ENCODE results near the gene GLE1.

Gene GLE1

DNA sequence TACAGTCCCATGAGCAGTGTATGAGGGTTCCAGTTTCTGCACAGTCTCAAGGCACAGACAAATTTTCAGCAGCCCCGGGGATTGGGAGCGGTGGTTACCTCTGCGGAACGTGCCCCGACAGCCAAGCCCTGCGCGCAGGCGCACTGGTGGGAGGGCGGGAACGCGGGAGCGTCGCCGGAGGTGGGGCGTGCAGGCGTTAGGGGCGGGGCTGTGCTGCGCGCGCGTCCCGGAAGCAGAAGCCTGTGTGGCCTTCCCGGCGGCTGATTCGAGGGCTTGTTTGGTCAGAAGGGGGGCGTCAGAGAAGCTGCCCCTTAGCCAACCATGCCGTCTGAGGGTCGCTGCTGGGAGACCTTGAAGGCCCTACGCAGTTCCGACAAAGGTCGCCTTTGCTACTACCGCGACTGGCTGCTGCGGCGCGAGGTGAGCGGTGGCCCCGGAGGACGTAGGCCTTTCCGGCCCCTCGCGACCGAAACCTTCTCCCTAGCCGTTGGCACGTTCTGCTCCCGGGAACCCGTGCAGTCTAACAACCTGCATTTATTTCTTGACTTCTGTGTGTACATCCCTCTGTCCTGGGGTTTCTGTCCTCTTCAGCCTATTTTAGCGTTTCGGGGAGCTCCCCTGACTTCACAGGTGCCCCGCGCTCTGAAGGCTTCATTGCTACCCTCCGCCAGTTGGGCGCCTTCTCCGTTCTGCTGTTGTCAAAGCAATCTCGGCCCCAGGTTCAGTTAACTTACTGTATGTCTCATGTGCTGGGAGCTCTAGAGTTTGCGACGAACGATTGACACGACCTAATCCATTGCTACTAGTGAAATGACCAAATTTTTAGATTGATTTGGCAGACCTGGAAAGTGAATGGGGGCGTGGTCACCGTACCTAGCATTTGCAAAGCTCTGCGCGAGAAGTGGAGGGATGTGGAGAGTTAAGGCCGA, at the start of gene GLE1:
TSS of gene GLE1 (plus strand) at position 235 of the 929 bp plus-strand sequence. CDS start at position 322, 87 bp downstream.
- peak; percentile 89 to 96 for DNase-seq (ENCODE audit: low read depth in 2 of 2)

- no peak for DNase-seq (ENCODE audit: low read depth in 2 of 2)
These were observed 49.5 kb upstream of the GLE1 start for GRCh38 chr9:128454991-128455390.

- DNase-seq (ENCODE audit: low read depth in 2 of 2), result peak; percentile 96 to 98
These were observed 48.5 kb upstream of the GLE1 start, which contains the start of gene ODF2 for GRCh38 chr9:128455849-128456612. TSS of gene ODF2 (plus strand) at chr9:128456006. CDS start at chr9:128456092, 86 bp downstream.

- peak; percentile 28 to 57 for DNase-seq (ENCODE audit: low read depth in 2 of 2)
These were observed 47.9 kb upstream of the GLE1 start for GRCh38 chr9:128456613-128457061.

GRCh38 chr9:128457207-128457606, 47.3 kb upstream of the GLE1 start:
- DNase-seq (ENCODE audit: low read depth in 2 of 2), result no peak

DNA sequence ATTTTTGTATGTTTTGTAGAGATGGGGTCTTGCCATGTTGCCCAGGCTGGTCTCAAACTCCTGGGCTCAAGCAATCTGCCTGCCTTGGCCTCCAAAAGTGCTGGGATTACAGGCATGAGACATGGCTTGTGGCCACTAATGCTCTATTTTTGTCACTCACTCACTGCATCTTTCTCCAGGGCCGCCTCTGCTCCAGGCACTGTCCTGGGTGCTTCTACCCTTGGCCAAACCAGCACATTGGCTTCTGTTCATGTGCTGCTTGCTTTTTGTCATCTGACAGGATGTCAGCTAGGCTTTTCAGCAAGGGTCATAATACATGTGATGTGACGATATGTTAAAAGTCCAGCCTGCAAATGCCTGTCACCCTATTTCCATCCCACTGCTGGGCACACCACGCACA, 45.5 kb upstream of the GLE1 start:
- no peak for DNase-seq (ENCODE audit: low read depth in 2 of 2)

DNA sequence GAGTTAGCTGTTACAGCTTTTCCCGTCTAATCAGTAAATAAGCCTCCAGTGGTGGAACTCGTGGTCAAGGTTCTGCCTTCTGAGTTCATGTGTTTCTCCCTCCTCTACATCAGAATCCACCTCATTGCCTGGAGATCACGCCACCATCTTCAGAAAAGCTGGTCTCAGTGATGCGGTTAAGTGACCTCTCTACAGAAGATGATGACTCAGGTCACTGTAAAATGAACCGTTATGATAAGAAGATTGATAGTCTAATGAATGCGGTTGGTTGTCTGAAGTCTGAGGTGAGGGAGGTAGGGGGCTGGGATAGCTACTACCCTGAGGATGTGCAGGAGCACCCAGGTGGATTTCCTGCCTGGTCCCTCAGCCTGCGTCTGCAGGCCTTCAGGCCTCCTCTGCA, 35.4 kb upstream of the GLE1 start:
- no peak for DNase-seq (ENCODE audit: low read depth in 2 of 2)

DNA sequence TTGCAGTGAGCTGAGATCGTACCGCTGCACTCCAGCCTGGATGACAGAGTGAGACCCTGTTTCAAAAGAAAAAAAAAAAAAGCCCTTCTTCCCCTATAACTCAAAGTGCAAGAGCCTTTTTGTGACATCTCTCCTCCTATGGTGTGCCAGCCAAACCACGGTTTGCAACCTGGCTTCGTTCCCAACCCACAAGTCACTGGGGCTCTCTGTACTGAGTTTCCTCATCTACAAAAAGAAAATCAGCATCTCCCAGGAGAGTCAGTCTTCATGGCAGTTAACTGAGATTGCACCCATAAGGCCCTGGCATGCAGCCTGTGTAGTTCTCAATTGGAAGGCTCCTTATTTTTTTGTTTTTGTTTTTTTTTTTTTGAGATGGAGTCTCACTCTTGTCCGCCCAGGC, 34.0 kb upstream of the GLE1 start:
- no peak for DNase-seq (ENCODE audit: low read depth in 2 of 2)

DNA sequence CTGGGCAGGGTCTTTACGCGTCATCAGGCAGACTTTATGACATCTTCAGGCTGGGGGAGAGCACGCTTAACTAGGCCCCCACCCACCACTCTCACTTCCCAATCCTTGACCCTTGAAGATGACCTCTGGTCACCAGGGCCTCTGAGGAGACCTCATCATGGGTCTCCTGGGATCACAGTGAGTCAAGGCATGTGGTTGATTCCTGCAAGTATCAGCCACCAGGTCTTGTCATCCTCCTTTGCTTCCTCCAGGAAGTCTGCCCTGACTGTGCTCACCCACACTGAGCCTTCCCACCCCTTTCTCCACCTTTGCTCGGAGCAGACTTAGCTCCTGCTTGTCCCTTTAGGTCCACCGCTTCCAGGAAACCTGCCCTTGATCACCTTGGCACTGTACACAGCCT, 31.4 kb upstream of the GLE1 start:
- no peak for DNase-seq (ENCODE audit: low read depth in 2 of 2)

GRCh38 chr9:128475867-128476266, 28.7 kb upstream of the GLE1 start:
- no peak for DNase-seq (ENCODE audit: low read depth in 2 of 2)

DNA sequence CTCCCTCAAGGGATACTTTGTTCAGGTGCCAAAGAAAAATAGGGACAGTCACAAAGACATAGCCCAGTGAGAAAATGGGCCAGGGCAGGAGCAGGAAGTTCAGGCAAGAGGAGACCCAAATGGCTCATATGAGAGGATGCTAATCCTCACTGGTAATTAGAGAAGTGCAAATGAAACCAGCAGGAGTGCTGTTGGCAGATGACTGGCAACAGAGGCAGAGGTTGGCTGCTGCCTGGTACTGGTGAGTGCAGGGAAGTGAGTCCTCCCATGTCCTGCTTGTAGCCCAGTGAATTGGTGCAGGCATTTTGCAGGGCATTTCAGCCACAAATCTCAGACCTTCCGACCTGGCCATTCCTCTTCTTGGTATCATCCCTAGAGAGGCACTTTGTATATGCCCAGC, 25.3 kb upstream of the GLE1 start:
- no peak for DNase-seq (ENCODE audit: low read depth in 2 of 2)

DNA sequence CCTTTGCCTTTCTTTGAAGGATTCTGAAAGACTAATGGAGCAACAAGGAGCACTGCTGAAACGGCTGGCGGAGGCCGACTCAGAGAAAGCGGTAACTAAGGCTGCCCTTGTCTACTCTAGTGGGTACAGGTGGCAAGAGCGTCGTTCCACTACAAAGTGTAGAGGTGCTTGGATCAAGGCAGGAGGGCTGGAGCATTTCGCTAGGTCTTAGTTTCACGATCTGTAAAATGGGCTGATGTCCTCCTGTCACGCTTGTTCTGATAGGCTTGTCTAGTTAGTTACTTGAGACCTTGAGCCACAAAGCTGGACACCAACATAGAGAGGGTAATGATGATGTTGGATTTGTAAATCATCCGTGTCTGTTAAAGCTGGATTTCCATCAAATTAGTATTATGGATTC, 23.0 kb upstream of the GLE1 start:
- DNase-seq (ENCODE audit: low read depth in 2 of 2), result no peak

GRCh38 chr9:128482186-128482585, 22.3 kb upstream of the GLE1 start:
- DNase-seq (ENCODE audit: low read depth in 2 of 2), result no peak

DNA sequence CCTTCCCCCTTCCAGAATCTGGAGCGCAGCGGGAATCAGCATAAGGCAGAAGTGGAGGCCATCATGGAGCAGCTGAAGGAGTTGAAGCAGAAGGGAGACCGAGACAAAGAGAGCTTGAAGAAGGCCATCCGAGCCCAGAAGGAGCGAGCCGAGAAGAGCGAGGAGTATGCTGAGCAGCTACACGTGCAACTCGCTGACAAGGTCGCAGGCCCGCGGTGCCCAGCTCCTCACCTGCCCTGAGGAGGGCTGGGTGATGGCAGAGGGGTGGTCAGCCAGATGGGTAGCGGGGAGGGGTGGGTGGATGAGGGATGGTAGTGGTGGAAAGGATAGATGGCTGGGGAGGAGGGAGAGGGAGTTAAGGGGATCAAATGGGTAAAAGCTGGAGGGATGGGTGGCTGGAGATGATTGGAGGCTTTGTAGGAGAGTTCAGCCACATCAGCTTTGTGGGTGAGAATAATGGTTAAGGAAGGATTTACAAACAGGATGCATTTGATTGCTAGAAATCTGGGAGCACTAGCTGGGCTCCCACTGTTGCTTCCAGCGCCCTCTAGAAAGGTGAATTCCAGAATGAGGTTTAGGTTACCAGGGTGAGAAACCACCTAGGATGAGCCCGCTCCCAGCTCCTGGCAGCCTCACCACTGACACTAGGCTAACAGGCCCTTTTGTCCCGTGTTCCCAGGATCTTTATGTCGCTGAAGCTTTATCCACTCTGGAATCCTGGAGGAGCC, 19.7 kb upstream of the GLE1 start:
- no peak for DNase-seq (ENCODE audit: low read depth in 2 of 2)

DNA sequence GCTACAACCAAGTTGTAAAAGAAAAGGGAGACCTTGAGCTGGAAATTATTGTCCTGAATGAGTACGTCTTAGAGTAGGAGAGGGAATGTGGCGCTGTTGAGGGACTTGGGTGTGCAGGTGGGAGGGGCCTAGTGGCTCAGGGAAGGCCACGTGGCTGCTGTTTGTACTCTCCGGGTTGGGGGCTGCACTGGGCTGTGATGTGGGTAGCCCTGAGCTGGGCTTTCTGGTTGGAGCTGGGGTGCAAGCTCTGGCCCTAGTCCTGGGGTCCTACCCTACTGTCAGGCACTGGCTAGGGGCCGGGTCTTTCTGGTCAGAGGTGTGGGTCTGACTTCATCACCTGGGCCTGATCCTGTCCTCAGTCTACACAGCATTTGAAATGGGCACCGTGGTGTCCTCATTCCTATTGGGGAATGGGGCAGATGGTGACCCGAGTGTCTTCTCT, 19.1 kb upstream of the GLE1 start:
- no peak for DNase-seq (ENCODE audit: low read depth in 2 of 2)

- DNase-seq (ENCODE audit: low read depth in 2 of 2), result no peak
These were observed 18.3 kb upstream of the GLE1 start for GRCh38 chr9:128486201-128486600.

DNA sequence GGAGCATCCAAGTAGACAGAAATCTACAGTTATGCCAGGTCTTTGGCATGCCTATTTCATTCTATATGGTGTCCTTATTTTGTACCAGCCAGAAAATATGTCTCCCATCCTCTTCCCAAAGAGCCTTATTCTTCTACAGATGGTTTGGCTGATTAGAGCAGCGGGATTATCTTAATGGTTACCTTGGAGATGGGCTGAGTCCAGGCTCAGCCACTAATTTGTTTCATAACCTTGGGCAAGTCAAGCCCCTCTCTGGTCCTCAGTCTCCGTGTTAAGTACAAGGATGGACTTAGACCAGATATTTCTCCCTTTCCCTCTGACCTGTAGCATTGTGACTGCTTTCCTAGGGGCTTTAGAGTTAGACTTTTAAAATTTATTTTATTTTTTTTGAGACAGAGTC, 11.1 kb upstream of the GLE1 start:
- no peak for DNase-seq (ENCODE audit: low read depth in 2 of 2)

GRCh38 chr9:128494108-128494745, 10.3 kb upstream of the GLE1 start:
- DNase-seq (ENCODE audit: low read depth in 2 of 2), result no peak

DNA sequence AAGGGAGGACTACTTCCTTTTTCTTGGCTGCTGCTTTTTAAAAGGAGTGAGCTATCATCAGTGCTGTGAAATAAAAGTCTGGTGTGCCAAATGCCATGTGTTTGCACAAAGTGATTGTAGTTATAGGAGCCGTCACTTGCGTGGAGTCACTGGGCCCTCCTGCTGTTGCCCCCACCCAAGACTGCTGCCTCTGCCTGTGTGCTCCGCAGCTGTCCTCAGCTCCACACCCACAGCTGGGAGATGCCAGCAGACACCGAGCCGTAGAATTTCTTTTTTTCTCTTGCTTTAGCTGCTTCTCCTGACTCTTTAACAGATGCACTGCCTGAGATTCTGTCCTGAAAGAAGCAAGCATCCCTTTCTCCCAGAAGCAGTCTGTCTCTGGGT, 9.8 kb upstream of the GLE1 start:
- no peak for DNase-seq (ENCODE audit: low read depth in 2 of 2)

DNA sequence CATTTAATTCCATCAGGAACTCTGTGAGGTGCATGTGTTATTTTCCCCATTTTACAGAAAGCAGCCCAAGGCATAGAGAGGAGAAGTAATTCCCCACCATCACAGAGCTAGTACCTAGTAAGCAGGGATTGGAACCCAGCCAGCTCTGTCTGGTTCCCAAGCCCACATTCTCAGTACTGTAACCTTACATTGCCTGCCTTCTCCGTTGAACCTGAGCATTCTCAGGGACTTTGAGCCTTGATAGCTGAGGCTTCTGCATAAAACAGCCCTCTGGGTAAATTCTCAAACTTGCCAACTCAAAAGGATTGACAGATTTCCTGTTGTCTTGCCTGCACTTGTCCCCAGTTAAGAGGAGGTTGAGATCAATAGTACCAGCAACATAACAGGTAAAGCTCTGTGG, 9.2 kb upstream of the GLE1 start:
- no peak for DNase-seq (ENCODE audit: low read depth in 2 of 2)

GRCh38 chr9:128495804-128496417, 8.6 kb upstream of the GLE1 start:
- no peak for DNase-seq (ENCODE audit: low read depth in 2 of 2)
